Type B pancreatic cell (in vitro differentiated cells): ENCODE measurements around the gene ITPR3. TPM values are rescaled to one million over a fixed set of nuclear protein-coding genes. Genes with fewer than 3 reads are reported as not detected.

Experiments used
- DNase-seq: peaks from one replicate; pipeline ENCODE4 v3.0.0; 2021; ENCODE audit warnings: mixed read lengths; ENCODE audit not compliant: unreplicated experiment; ENCODE audit errors: extremely low spot score
- H3K27ac Mint-ChIP-seq: 2 replicates; pipeline ENCODE4 v1.8.0; 2021; ENCODE audit warnings: mild to moderate bottlenecking, mixed read lengths
- H3K27me3 Mint-ChIP-seq: 2 replicates; pipeline ENCODE4 v1.8.0; 2021; ENCODE audit warnings: mixed read lengths
- H3K36me3 Mint-ChIP-seq: 2 replicates; pipeline ENCODE4 v1.8.0; 2021; ENCODE audit warnings: mixed read lengths
- H3K4me1 Mint-ChIP-seq: one replicate; pipeline ENCODE4 v1.8.0; 2021; ENCODE audit warnings: mixed read lengths; ENCODE audit not compliant: unreplicated experiment
- H3K4me3 Mint-ChIP-seq: 2 replicates; pipeline ENCODE4 v1.8.0; 2021; ENCODE audit warnings: mild to moderate bottlenecking, mixed read lengths
- H3K9me3 Mint-ChIP-seq: 2 replicates; pipeline ENCODE4 v1.8.0; 2021; ENCODE audit warnings: mixed read lengths
- total RNA-seq: library from RNA; stranded (reverse); gene quantifications from 2 replicates; pipeline ENCODE4 v1.2.1, GENCODE V29; 2021; ENCODE audit warnings: low replicate concordance
- TF ChIP-seq, protein P1 (sequence below): fragments of 200-600 bp; sonication (generic); conservative IDR thresholded peaks from 2 replicates; pipeline ENCODE4 v1.5.0; 2021; ENCODE audit warnings: antibody characterized with exemption, mild to moderate bottlenecking

Gene ITPR3
- total RNA-seq, 1 donor from 2014 or later, result 24.6 TPM

DNA sequence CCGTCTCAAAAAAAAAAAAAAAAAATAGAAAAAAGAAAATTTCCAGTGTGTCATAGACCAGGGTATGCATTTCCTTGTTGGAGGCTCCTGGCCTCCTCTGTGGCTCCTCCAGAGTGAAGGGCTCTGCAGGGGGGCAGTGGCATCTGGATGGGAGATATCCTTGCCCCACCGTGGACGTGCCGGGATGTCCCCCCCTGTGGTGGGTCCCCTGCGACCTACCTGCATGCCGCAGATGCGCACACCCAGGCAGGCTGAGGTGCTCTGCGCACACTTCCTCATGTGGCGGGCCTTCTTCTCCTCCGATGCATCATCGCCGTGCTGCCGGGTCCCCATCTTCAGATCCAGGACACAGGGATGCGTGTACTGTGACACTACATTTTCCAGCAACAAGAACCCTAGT is 104.1 kb downstream of the ITPR3 start:
- H3K4me3 Mint-ChIP-seq, result no peak overlapping the region
- peaks cover 21% of the 10 kb centered on the region for H3K4me1 Mint-ChIP-seq
- no peaks in the 10 kb centered on the region for H3K9me3 Mint-ChIP-seq
- no peak for DNase-seq
- TF ChIP-seq, protein P1, sequence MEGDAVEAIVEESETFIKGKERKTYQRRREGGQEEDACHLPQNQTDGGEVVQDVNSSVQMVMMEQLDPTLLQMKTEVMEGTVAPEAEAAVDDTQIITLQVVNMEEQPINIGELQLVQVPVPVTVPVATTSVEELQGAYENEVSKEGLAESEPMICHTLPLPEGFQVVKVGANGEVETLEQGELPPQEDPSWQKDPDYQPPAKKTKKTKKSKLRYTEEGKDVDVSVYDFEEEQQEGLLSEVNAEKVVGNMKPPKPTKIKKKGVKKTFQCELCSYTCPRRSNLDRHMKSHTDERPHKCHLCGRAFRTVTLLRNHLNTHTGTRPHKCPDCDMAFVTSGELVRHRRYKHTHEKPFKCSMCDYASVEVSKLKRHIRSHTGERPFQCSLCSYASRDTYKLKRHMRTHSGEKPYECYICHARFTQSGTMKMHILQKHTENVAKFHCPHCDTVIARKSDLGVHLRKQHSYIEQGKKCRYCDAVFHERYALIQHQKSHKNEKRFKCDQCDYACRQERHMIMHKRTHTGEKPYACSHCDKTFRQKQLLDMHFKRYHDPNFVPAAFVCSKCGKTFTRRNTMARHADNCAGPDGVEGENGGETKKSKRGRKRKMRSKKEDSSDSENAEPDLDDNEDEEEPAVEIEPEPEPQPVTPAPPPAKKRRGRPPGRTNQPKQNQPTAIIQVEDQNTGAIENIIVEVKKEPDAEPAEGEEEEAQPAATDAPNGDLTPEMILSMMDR, result no peak
- H3K27ac Mint-ChIP-seq, result no peak overlapping the region
- H3K36me3 Mint-ChIP-seq, result no peaks in the 10 kb centered on the region
- H3K27me3 Mint-ChIP-seq, result peaks cover 27% of the 10 kb centered on the region

DNA sequence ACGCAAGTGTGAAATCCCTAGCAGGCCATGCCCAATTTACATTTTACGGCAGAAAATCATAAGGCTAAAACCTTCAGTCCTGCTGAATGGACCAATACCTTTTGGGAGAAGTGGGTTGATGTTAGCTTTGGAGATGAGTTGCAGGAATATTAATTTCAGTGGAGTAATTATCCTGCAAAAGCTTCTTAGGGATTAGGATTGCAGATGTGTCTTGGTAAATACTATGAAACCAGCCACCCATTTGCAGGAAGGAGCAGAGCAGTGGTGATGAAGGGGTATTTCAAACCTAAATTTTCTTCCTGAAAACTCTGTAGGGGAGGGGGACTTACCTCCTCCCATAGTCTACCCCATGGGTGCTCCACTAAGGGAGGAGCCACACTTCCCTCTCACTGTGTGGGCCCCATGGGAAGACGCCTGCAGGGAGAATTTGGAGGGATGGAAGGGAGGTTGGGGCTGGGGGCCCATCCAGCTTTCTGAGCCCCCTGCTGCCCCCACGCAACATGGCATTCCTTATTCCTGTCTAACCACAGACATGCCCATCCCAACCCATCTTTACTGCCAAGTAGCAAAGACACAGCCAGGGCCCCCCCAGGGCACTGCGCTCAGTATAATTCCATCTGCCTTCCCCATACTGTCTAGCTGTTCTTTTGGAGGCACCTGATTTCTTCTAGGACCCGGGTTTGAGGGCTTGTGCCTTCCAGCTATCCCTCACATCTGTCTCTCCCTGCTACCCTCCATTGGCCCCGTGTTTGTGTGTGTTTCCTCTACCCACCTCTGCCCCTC is 105.0 kb downstream of the ITPR3 start:
- Mint-ChIP-seq H3K4me3 (no peak overlapping the region), H3K27ac (no peak overlapping the region), H3K27me3 (peaks cover 26% of the 10 kb centered on the region), H3K9me3 (no peaks in the 10 kb centered on the region), H3K36me3 (no peaks in the 10 kb centered on the region), H3K4me1 (peaks cover 28% of the 10 kb centered on the region)
- DNase-seq, result no peak
- TF ChIP-seq, protein P1, result no peak

DNA sequence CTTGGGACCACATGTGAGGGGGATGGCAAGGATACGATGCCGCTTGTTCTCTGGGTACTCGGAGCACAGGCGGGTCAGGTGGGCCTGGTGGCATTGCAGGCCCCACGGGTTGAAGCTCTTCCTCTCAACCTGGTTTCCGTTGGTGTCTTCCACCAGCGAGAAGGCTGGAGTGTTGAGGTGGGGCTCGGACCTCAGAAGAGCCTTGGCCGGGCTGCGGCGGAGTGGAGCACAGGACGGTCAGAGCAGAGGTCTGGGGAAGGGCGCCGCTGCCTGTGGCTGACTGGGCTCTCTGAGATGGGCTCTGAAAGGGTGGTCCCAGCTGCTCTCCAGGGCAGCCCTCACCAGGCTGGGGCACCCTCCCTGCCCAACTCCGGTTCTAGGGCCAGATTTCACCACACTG is 105.6 kb downstream of the ITPR3 start:
- H3K27ac Mint-ChIP-seq, result no peak overlapping the region
- H3K27me3 Mint-ChIP-seq, result peaks cover 22% of the 10 kb centered on the region
- H3K4me1 Mint-ChIP-seq, result peaks cover 32% of the 10 kb centered on the region
- H3K36me3 Mint-ChIP-seq, result no peaks in the 10 kb centered on the region
- TF ChIP-seq, protein P1, result no peak
- no peak overlapping the region for H3K4me3 Mint-ChIP-seq
- no peak for DNase-seq
- no peaks in the 10 kb centered on the region for H3K9me3 Mint-ChIP-seq

DNA sequence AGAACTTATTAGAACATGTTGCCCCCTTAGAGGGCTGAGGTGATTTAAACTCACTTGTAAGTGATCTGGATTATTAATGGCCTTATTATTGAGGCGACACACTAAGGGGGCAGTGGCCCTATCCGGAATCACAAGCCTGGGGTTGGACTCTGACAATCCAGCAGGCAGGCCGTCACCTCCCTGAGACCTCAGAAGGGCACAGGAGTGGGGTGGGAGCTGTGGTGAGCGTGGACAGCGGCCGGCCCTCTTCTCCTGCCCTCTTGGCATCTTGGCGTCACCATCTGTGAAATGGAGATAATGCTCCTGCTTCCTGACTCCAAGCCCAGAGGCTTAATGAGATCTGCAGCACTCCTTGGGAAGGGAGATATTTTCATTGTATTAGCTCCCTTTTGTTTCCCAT is 106.0 kb downstream of the ITPR3 start:
- TF ChIP-seq, protein P1, result no peak
- Mint-ChIP-seq H3K4me1 (peaks cover 33% of the 10 kb centered on the region), H3K36me3 (no peaks in the 10 kb centered on the region), H3K27ac (no peak overlapping the region), H3K4me3 (no peak overlapping the region), H3K9me3 (no peaks in the 10 kb centered on the region), H3K27me3 (peaks cover 21% of the 10 kb centered on the region)
- no peak for DNase-seq

DNA sequence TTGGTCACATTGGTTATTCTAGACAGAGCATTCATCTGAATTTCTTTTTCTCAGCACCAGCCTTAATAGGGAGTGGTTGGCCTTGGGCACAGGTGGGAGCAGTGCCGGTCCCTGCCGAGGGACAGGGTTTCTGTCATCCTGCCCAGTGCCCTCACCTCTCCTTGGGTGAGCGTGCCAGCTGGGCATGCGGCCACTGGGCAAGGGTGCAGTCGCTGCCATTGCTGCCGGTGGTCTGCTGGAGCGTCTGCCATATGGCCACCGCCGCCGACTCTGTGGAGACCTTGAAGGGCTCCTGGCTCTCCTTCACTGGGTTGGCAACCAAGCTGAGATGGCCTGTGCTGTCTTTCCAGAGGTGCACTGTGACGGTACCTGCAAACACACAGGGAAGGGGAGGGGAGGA is 106.8 kb downstream of the ITPR3 start:
- no peak overlapping the region for H3K4me3 Mint-ChIP-seq
- H3K9me3 Mint-ChIP-seq, result no peaks in the 10 kb centered on the region
- no peaks in the 10 kb centered on the region for H3K36me3 Mint-ChIP-seq
- DNase-seq, result no peak
- H3K4me1 Mint-ChIP-seq, result peaks cover 36% of the 10 kb centered on the region
- peaks cover 17% of the 10 kb centered on the region for H3K27me3 Mint-ChIP-seq
- no peak overlapping the region for H3K27ac Mint-ChIP-seq
- TF ChIP-seq, protein P1, result no peak
